GM18868 (cell line): ENCODE results near the gene FBLN1.

Experiments used
- ATAC-seq: cut with Tn5 transposase; IDR thresholded peaks from one replicate; pipeline ENCODE4 v1.9.1; 2021; ENCODE audit warnings: mild to moderate bottlenecking, moderate library complexity; ENCODE audit not compliant: unreplicated experiment

FBLN1 gene

GRCh38 chr22:45563362-45564040, 60.8 kb downstream of the FBLN1 start:
- ATAC-seq, result no peak

DNA sequence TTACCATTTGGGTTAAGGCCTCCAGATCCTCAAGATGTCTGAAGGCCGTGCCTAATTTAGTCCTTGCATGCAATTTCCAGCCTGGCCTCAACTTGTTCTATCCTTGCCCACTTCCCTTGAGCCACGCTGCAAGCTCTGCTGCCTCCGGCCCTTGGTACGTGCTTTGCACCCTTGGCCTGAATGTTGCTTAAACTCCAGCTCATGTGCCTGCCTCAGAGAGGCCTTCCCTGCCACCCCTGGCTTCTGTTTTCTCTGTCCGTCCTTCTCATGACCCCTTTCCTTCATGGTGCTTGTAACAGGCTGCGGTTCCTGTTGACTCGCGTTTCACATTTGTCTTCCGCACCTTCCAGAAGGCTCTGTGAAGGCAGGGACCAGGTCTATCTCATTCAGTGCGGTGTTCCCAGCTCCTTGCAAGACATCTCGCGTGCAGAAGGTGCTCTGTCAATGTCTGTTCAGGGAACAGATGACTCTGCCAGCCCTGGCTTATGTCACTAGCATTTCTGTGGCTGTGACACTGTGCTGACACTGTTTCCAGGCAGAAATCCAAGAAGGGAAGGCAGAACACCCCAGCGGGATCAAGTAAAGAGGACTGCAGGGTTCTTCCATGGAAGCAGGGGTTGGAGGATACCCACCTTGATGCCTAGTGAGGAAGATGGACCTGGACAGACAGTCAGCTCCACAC, 61.8 kb downstream of the FBLN1 start:
- no peak for ATAC-seq

GRCh38 chr22:45565171-45565570, 62.5 kb downstream of the FBLN1 start:
- no peak for ATAC-seq

GRCh38 chr22:45565973-45566372, 63.3 kb downstream of the FBLN1 start:
- ATAC-seq, result no peak

DNA sequence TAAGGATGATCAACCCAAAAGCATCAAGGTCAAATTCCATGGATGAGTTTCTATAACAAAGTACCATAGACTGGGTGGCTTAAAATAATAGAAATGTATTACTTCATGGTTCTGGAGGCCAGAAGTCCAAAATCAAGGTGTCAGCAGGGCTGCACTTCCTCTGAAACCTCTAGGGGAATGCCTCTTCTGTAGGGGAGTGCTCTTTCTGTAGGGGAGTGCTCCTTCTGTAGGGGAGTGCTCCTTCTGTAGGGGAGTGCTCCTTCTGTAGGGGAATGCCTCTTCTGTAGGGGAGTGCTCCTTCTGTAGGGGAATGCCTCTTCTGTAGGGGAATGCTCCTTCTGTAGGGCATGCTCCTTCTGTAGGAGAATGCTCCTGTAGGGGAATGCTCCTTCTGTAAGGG, 65.5 kb downstream of the FBLN1 start:
- no peak for ATAC-seq

- ATAC-seq, result no peak
Measured at GRCh38 chr22:45571089-45571488, 68.4 kb downstream of the FBLN1 start.

DNA sequence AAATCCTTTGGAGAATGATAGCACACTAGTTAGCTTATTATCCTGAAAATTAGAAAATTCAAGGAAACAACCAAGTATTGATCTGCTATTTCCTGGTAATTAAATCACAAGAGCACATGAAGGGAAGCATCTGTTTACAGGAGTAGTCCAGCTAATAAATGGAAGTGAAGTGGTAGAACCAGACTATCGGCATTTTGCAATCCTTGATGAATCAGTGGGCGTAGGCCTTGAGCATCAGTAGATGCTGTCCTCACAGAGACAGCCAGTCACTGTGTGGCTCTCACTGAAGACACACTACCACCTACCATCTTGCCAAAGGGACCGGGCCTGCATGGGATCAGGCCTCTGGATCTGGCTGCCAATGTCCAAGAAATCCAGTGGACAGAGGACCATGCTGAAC, 69.8 kb downstream of the FBLN1 start:
- no peak for ATAC-seq

GRCh38 chr22:45574069-45574703, 71.5 kb downstream of the FBLN1 start:
- ATAC-seq, result no peak

GRCh38 chr22:45575173-45575572, 72.5 kb downstream of the FBLN1 start:
- no peak for ATAC-seq

DNA sequence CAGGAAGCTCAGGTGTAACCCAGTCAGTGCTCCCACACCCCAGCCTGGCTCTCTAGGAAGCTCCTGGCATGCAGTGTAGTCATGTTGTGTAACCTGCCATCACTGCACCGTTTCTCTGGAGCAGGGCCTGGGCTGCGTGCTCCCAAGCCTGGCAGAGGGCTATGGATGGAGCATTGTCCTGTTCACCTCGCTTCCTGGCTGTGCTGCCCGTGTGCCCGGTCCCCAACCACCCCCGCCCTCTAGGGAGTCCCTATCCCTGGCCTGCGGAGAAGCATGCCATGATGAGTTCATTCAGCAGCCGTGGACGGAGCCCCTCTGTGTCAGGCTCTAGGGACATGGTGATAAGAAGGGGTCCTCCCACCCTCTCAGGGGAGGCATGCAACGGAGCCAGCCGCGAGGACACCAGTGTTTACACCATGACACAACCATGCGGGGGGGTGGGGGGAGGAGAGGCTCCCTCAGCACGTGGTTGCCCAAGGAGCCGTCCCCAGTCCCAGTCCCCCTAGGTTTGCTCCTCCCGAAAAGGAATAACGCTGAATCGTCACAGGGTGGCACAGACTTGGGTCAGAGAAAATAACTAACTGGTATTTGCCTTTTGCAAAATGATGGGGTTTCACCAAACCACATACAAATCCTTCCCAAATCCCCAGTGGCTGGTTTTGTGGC, 73.1 kb downstream of the FBLN1 start:
- no peak for ATAC-seq

DNA sequence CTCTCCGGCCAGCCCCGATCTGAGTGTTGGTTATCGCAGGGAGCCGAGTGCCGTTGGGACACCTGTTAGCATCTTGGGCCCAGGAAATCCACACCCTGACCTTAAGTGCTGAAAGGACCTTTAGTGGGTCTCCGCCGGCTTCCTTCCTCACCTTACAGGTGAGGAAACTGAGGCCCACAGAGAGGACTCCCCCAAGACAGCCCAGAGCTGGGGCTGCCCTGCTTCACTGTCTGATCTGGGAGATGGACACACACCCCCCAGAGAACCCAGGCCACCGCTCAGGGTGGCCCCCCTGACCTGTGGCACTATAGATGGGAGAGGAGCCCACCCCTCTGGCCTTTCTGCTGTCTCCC, 73.6 kb downstream of the FBLN1 start:
- ATAC-seq, result no peak

DNA sequence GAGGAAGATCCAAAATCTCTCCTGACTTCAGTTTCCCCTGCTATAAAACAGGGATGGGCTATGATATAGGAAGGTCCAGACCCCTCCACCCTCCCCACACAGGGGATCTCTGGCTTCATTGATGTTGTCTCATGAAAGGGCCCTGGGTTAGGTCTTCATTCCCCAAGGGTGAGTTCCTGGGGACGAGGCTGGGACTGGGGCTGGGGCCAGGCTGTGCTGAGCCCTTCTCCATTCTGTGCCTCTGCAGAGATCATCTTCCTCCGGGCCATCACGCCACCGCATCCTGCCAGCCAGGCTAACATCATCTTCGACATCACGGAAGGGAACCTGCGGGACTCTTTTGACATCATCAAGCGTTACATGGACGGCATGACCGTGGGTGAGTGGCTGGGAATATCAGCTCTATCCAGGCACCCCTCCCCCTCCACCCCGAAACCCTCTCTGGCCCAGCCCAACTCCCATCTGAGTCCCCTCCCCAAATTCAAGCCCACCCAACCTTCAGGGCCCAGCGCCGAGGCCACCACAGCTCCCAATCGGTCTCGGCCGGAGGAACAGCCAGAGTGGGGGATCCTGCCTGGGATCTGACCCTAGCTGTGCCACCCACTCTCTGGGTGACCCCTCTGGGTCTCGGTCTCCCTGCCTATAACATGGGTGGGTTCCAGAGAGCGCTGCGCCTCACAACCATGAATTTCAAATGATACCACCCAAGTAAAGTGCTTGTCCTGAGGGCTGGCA, 74.2 kb downstream of the FBLN1 start:
- no peak for ATAC-seq

- ATAC-seq, result no peak
Measured at GRCh38 chr22:45577746-45578523, 75.3 kb downstream of the FBLN1 start.

DNA sequence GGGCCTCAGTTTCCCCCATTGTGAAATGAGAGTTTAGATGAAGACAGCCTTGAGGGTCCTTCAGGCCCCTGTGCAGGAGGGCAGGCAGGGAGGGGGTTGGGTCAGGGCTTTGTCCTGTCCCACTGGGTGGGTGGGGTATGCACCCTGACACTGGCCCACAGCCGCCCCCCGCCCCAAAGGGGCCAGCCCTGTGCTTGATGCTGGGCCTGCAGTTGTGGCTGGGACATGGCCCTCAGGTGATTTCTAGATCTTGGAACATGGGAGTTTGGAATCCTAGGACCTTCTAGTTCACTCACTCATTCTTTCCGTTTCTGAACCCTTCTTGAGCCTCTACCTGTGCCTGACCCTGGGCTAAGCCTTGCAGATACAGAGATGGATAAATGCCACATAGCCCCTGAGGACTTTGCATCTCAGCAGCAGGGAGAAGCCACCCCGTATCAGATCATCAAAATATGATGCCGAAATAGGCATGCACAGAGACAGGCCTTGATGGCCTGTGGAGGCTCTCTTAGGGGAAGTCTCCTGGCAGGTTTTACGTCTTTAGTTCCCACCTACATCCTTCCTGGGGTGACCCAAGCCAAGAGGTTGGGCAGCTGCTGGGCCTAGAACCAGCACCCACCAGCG, 76.0 kb downstream of the FBLN1 start:
- ATAC-seq, result no peak

DNA sequence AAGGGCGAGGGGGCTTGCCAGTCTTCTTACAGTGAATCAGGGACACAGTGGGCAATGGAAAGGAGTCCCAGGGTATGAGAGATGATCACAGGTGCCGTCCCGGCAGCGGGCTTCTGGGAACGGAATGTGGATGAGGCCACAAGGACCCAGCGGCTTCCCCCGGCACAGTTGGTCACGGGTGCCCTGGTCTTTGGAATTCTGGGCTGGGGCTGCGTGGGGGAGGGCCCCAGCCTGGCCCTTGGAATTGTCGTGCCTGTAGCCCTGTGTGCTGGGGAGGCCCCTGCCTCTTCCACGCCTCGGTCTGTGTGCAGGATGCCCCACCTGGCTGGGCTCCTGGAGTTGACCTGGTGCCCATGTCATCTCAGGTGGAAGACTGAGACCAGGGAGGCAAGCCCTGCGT, 76.6 kb downstream of the FBLN1 start:
- no peak for ATAC-seq

DNA sequence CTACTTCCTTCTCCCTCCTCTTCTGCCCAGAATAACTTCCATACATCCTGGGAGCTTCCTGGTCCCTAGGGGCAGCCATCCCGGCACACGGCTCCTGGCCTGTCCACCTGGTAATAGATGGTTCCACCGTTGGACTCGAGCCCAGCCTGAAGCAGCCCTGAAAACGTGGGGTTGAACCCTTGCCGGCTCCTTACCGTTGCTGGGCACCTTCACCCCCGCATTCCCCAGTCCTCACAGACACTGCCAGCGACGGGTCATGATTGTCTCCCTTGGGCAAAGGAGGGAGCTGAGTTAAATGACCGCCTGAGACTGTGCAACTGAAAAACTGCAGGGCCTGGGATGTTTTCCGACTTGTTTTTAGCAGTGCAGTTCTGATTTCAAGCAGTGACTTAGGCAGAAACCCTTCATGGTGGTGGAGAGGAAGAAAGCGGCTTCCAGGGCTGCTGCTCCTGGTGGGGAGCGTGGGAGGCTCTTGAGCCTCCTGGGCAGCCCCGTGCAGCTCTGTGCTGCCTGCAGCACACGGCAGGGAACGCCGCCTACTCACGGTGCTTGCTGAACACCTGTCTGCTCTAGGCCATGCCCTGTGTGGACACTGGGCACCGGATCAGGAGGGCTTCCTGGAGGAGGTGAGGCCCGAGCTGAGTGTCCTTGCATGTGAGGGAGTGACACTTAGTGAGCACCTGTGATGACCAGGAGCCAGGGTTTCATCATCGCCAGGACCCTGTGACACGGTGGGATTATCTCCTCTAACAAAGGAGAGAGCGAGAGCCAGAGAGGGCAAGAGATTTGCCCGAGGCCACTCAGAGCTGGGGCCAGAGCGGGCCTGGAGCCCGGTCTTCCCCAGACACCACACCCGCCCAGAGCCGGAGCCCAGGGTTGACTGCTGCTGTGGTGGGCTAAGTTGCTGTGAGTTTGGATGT, 77.4 kb downstream of the FBLN1 start:
- ATAC-seq, result no peak

- ATAC-seq, result no peak
Measured at GRCh38 chr22:45580726-45581381, 78.2 kb downstream of the FBLN1 start.

DNA sequence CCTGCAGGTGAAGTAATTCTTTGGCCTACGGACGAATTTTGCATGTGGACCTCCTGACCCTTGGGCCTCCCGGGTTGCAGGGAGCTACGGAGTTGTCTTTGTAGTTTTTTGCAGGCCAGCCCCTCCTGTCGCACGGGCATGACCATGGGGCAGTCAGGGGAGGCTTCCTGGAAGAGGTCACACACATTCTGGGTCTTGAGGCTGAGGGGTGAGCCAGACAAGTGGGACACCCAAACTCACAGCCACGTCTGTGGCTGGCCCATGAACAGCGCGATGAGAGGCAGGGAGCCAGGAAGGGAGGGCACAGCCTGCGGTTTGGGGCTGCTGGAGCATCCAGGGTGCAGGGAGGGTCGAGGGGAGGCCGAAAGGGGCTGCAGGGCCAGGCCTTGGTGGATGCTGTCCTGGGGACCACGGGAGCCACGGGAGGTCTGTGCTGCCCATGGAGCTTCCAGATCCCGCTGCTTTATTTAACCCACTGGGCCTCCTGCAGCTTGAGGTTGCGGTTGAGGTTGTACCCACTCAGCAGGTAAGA, 78.9 kb downstream of the FBLN1 start:
- ATAC-seq, result no peak
